ENCODE data around the gene CUL1. TPM values are rescaled to one million over a fixed set of nuclear protein-coding genes. Genes with fewer than 3 reads are reported as not detected.
A peak's percentile ranks its signal among the peaks of the same experiment; 100 is the strongest.

Gene CUL1
- total and polyA plus RNA-seq, 5 donors = 36.1 to 52.8 (median 52.4) TPM

- intact Hi-C loops (cut with DNase I) = no loop called here
- H3K4me3 ChIP-seq (ENCODE audit: low read length) = no peak overlapping the region
- H3K27ac ChIP-seq (ENCODE audit: low read length) = no peak overlapping the region
- no peaks in the 10 kb centered on the region for H3K27me3 ChIP-seq (ENCODE audit: control insufficient read depth, insufficient read depth)
- ATAC-seq (no peak), DNase-seq (no peak)
- H3K4me1 ChIP-seq (ENCODE audit: control insufficient read depth, insufficient read depth, low read length) = peaks cover 19% of the 10 kb centered on the region
- 94% methylated on average over 12 of the region's 12 CpGs for WGBS
- no peaks in the 10 kb centered on the region for H3K9me3 ChIP-seq (ENCODE audit: control insufficient read depth, low read length)
Measured at GRCh38 chr7:148717266-148717793, 18.6 kb downstream of the CUL1 start.

GRCh38 chr7:148718431-148718830, 19.7 kb downstream of the CUL1 start:
- Histone ChIP-seq H3K4me1 (ENCODE audit: control insufficient read depth, insufficient read depth, low read length) (peaks cover 28% of the 10 kb centered on the region), H3K9me3 (ENCODE audit: control insufficient read depth, low read length) (no peaks in the 10 kb centered on the region), H3K27me3 (ENCODE audit: control insufficient read depth, insufficient read depth) (no peaks in the 10 kb centered on the region), H3K27ac (ENCODE audit: low read length) (no peak overlapping the region), H3K4me3 (ENCODE audit: low read length) (no peak overlapping the region)
- DNase-seq (no peak), ATAC-seq (no peak)
- 94% methylated on average over 3 of the region's 3 CpGs for WGBS
- intact Hi-C loops (cut with DNase I) = no loop called here

GRCh38 chr7:148719753-148720152, 21.1 kb downstream of the CUL1 start:
- Histone ChIP-seq H3K9me3 (ENCODE audit: control insufficient read depth, low read length) (no peaks in the 10 kb centered on the region), H3K27ac (ENCODE audit: low read length) (no peak overlapping the region), H3K4me3 (ENCODE audit: low read length) (no peak overlapping the region), H3K27me3 (ENCODE audit: control insufficient read depth, insufficient read depth) (no peaks in the 10 kb centered on the region), H3K4me1 (ENCODE audit: control insufficient read depth, insufficient read depth, low read length) (peaks cover 27% of the 10 kb centered on the region)
- ATAC-seq (no peak), DNase-seq (no peak)
- intact Hi-C loops (cut with DNase I) = no loop called here
- 73% methylated on average over 5 of the region's 5 CpGs for WGBS

GRCh38 chr7:148720472-148720871, 21.8 kb downstream of the CUL1 start:
- peaks cover 28% of the 10 kb centered on the region for H3K4me1 ChIP-seq (ENCODE audit: control insufficient read depth, insufficient read depth, low read length)
- peak in 1 of 2 donors; percentile 18 for ATAC-seq
- H3K27me3 ChIP-seq (ENCODE audit: control insufficient read depth, insufficient read depth) = no peaks in the 10 kb centered on the region
- H3K27ac ChIP-seq (ENCODE audit: low read length) = no peak overlapping the region
- H3K9me3 ChIP-seq (ENCODE audit: control insufficient read depth, low read length) = no peaks in the 10 kb centered on the region
- no peak for DNase-seq
- 58% methylated on average over 5 of the region's 5 CpGs for WGBS
- intact Hi-C loops (cut with DNase I) = no loop called here
- no peak overlapping the region for H3K4me3 ChIP-seq (ENCODE audit: low read length)

GRCh38 chr7:148721390-148721789, 22.7 kb downstream of the CUL1 start:
- Histone ChIP-seq H3K27me3 (ENCODE audit: control insufficient read depth, insufficient read depth) (no peaks in the 10 kb centered on the region), H3K4me1 (ENCODE audit: control insufficient read depth, insufficient read depth, low read length) (peaks cover 28% of the 10 kb centered on the region), H3K9me3 (ENCODE audit: control insufficient read depth, low read length) (no peaks in the 10 kb centered on the region), H3K27ac (ENCODE audit: low read length) (no peak overlapping the region), H3K4me3 (ENCODE audit: low read length) (no peak overlapping the region)
- DNase-seq (no peak), ATAC-seq (no peak)
- 93% methylated on average over 3 of the region's 3 CpGs for WGBS
- intact Hi-C loops (cut with DNase I) = no loop called here

- peaks cover 25% of the 10 kb centered on the region for H3K4me1 ChIP-seq (ENCODE audit: control insufficient read depth, insufficient read depth, low read length)
- DNase-seq = peak in 1 of 3 donors; percentile 51
- peak; percentile 56 to 57 for ATAC-seq
- 77% methylated on average over 8 of the region's 8 CpGs for WGBS
- no peaks in the 10 kb centered on the region for H3K9me3 ChIP-seq (ENCODE audit: control insufficient read depth, low read length)
- no peaks in the 10 kb centered on the region for H3K27me3 ChIP-seq (ENCODE audit: control insufficient read depth, insufficient read depth)
- H3K27ac ChIP-seq (ENCODE audit: low read length) = no peak overlapping the region
- intact Hi-C loops (cut with DNase I) = no loop called here
- no peak overlapping the region for H3K4me3 ChIP-seq (ENCODE audit: low read length)
Measured at GRCh38 chr7:148722340-148723165, 23.9 kb downstream of the CUL1 start.

- WGBS = 84% methylated on average over 2 of the region's 2 CpGs
- ATAC-seq = no peak
- intact Hi-C loops (cut with DNase I) = no loop called here
Measured at GRCh38 chr7:148723166-148723559, 24.5 kb downstream of the CUL1 start.

GRCh38 chr7:148723846-148724245, 25.1 kb downstream of the CUL1 start:
- peaks cover 24% of the 10 kb centered on the region for H3K4me1 ChIP-seq (ENCODE audit: control insufficient read depth, insufficient read depth, low read length)
- intact Hi-C loops (cut with DNase I) = no loop called here
- no peaks in the 10 kb centered on the region for H3K9me3 ChIP-seq (ENCODE audit: control insufficient read depth, low read length)
- DNase-seq = no peak
- no peak overlapping the region for H3K4me3 ChIP-seq (ENCODE audit: low read length)
- no peak overlapping the region for H3K27ac ChIP-seq (ENCODE audit: low read length)
- no peaks in the 10 kb centered on the region for H3K27me3 ChIP-seq (ENCODE audit: control insufficient read depth, insufficient read depth)
- WGBS = 72% methylated on average over 3 of the region's 3 CpGs
- ATAC-seq = no peak

More at GRCh38 chr7:148723166-148723559, 24.5 kb downstream of the CUL1 start:
- Histone ChIP-seq H3K27ac (ENCODE audit: low read length) (no peak overlapping the region), H3K9me3 (ENCODE audit: control insufficient read depth, low read length) (no peaks in the 10 kb centered on the region), H3K27me3 (ENCODE audit: control insufficient read depth, insufficient read depth) (no peaks in the 10 kb centered on the region), H3K4me3 (ENCODE audit: low read length) (no peak overlapping the region), H3K4me1 (ENCODE audit: control insufficient read depth, insufficient read depth, low read length) (peaks cover 24% of the 10 kb centered on the region)
- no peak for DNase-seq

GRCh38 chr7:148726385-148726784, 27.7 kb downstream of the CUL1 start:
- ATAC-seq (no peak), DNase-seq (no peak)
- Histone ChIP-seq H3K4me3 (ENCODE audit: low read length) (no peak overlapping the region), H3K4me1 (ENCODE audit: control insufficient read depth, insufficient read depth, low read length) (peaks cover 20% of the 10 kb centered on the region), H3K27ac (ENCODE audit: low read length) (no peak overlapping the region), H3K9me3 (ENCODE audit: control insufficient read depth, low read length) (no peaks in the 10 kb centered on the region), H3K27me3 (ENCODE audit: control insufficient read depth, insufficient read depth) (no peaks in the 10 kb centered on the region)
- intact Hi-C loops (cut with DNase I) = no loop called here
- WGBS = 73% methylated on average over 2 of the region's 2 CpGs

GRCh38 chr7:148727501-148728278, 29.0 kb downstream of the CUL1 start:
- Histone ChIP-seq H3K9me3 (ENCODE audit: control insufficient read depth, low read length) (no peaks in the 10 kb centered on the region), H3K4me1 (ENCODE audit: control insufficient read depth, insufficient read depth, low read length) (peaks cover 13% of the 10 kb centered on the region), H3K27me3 (ENCODE audit: control insufficient read depth, insufficient read depth) (no peaks in the 10 kb centered on the region), H3K4me3 (ENCODE audit: low read length) (no peak overlapping the region), H3K27ac (ENCODE audit: low read length) (no peak overlapping the region)
- DNase-seq (no peak), ATAC-seq (no peak)
- WGBS = 89% methylated on average over 11 of the region's 11 CpGs
- intact Hi-C loops (cut with DNase I) = no loop called here
